H9 (cell line): ENCODE measurements around the gene TRPM8. TPM values are rescaled to one million over a fixed set of nuclear protein-coding genes. Genes with fewer than 3 reads are reported as not detected.
"Not testable (repeated sequence)": the region's sequence is repeated elsewhere in the genome, so short reads cannot be mapped to it uniquely, and the experiment has no call there.

Experiments used
- DNase-seq: peaks from one replicate; pipeline ENCODE4 v3.0.0-alpha.2; 2017
- H2AFZ ChIP-seq: one replicate; pipeline ENCODE4 v1.6.1; 2013; ENCODE audit warnings: mild to moderate bottlenecking, low read length, control low read depth, moderate library complexity
- H2AK5ac ChIP-seq: 2 replicates; pipeline ENCODE4 v1.6.1; 2013; ENCODE audit warnings: low read length, control low read depth, mixed read lengths; ENCODE audit not compliant: insufficient read length
- H2BK120ac ChIP-seq: one replicate; pipeline ENCODE4 v1.6.1; 2013; ENCODE audit warnings: low read depth, mild to moderate bottlenecking, low read length, control low read depth, inconsistent platforms; ENCODE audit not compliant: poor library complexity, severe bottlenecking
- H2BK12ac ChIP-seq: 2 replicates; pipeline ENCODE4 v1.6.1; 2013; ENCODE audit warnings: low read length, control low read depth, mixed read lengths, low read depth; ENCODE audit not compliant: insufficient read length
- H2BK15ac ChIP-seq: 2 replicates; pipeline ENCODE4 v1.6.1; 2013; ENCODE audit warnings: low read depth, low read length, control low read depth
- H2BK20ac ChIP-seq: one replicate; pipeline ENCODE4 v1.6.1; 2013; ENCODE audit warnings: low read depth, mild to moderate bottlenecking, low read length, control low read depth, inconsistent platforms; ENCODE audit not compliant: poor library complexity, severe bottlenecking
- H2BK5ac ChIP-seq: 2 replicates; pipeline ENCODE4 v1.6.1; 2013; ENCODE audit warnings: low read length, control low read depth, mixed read lengths; ENCODE audit not compliant: insufficient read length
- H3K14ac ChIP-seq: 2 replicates; pipeline ENCODE4 v1.6.1; 2013; ENCODE audit warnings: low read length, control low read depth; ENCODE audit not compliant: insufficient read depth
- H3K18ac ChIP-seq: 2 replicates; pipeline ENCODE4 v1.6.1; 2013; ENCODE audit warnings: low read depth, mild to moderate bottlenecking, mixed read lengths, low read length, control low read depth; ENCODE audit not compliant: insufficient read length
- H3K23ac ChIP-seq: 2 replicates; pipeline ENCODE4 v1.6.1; 2013; ENCODE audit warnings: low read length, control low read depth, mixed read lengths, low read depth; ENCODE audit not compliant: insufficient read length
- H3K23me2 ChIP-seq: 2 replicates; pipeline ENCODE4 v1.6.1; 2013; ENCODE audit warnings: low read depth, mild to moderate bottlenecking, mixed read lengths, low read length, control low read depth; ENCODE audit not compliant: insufficient read length, poor library complexity, severe bottlenecking
- H3K27ac ChIP-seq: 2 replicates; pipeline ENCODE4 v1.5.1; 2013; ENCODE audit warnings: low read length, control low read depth, mixed read lengths, low read depth; ENCODE audit not compliant: insufficient read length
- H3K27me3 ChIP-seq: 2 replicates; pipeline ENCODE4 v1.6.1; 2013; ENCODE audit warnings: low read length, control low read depth, inconsistent platforms; ENCODE audit not compliant: insufficient read depth
- H3K4ac ChIP-seq: 2 replicates; pipeline ENCODE4 v1.6.1; 2013; ENCODE audit warnings: low read depth, mild to moderate bottlenecking, control low read depth, inconsistent platforms, low read length, moderate library complexity
- H3K4me1 ChIP-seq: 2 replicates; pipeline ENCODE4 v1.6.1; 2013; ENCODE audit warnings: low read length, control low read depth, inconsistent platforms; ENCODE audit not compliant: insufficient read depth
- H3K4me2 ChIP-seq: 2 replicates; pipeline ENCODE4 v1.6.1; 2013; ENCODE audit warnings: low read length, control low read depth, mixed read lengths; ENCODE audit not compliant: insufficient read length, insufficient read depth
- H3K56ac ChIP-seq: 2 replicates; pipeline ENCODE4 v1.6.1; 2013; ENCODE audit warnings: low read depth, mild to moderate bottlenecking, mixed read lengths, low read length, control low read depth; ENCODE audit not compliant: insufficient read length
- H3K79me1 ChIP-seq: 2 replicates; pipeline ENCODE4 v1.6.1; 2013; ENCODE audit warnings: low read depth, mild to moderate bottlenecking, moderate library complexity, low read length, control low read depth, inconsistent platforms; ENCODE audit not compliant: insufficient read depth, poor library complexity, severe bottlenecking
- H3K79me2 ChIP-seq: 2 replicates; pipeline ENCODE4 v1.6.1; 2013; ENCODE audit warnings: low read length, control low read depth, inconsistent platforms; ENCODE audit not compliant: insufficient read depth
- H3K9ac ChIP-seq: 2 replicates; pipeline ENCODE4 v1.6.1; 2013; ENCODE audit warnings: low read length, control low read depth, mixed read lengths; ENCODE audit not compliant: insufficient read length; ENCODE audit errors: extremely low read depth
- H3K9me3 ChIP-seq: one replicate; pipeline ENCODE4 v1.6.1; 2013; ENCODE audit warnings: low read depth, low read length, inconsistent platforms; ENCODE audit not compliant: control insufficient read depth
- H3T11ph ChIP-seq: one replicate; pipeline ENCODE4 v1.6.1; 2013; ENCODE audit warnings: mild to moderate bottlenecking, low read length, control low read depth, inconsistent platforms
- H4K20me1 ChIP-seq: one replicate; pipeline ENCODE4 v1.6.1; 2013; ENCODE audit not compliant: control insufficient read depth, insufficient read length, insufficient read depth
- H4K5ac ChIP-seq: 2 replicates; pipeline ENCODE4 v1.6.1; 2013; ENCODE audit warnings: low read depth, mild to moderate bottlenecking, mixed read lengths, low read length, control low read depth; ENCODE audit not compliant: insufficient read length
- H4K8ac ChIP-seq: replicated peaks from 2 replicates; pipeline ENCODE4 v1.6.1; 2013; ENCODE audit warnings: low read length, control low read depth, mixed read lengths, low read depth; ENCODE audit not compliant: insufficient read length
- H4K91ac ChIP-seq: 2 replicates; pipeline ENCODE4 v1.6.1; 2013; ENCODE audit warnings: low read depth, mild to moderate bottlenecking, moderate library complexity, mixed read lengths, low read length, control low read depth; ENCODE audit not compliant: insufficient read length
- H3K27ac Mint-ChIP-seq, 3 experiments: 2 replicates in 2 of 3; 3 replicates in 1 of 3; pipeline ENCODE4 v1.8.0; 2020 to 2021; ENCODE audit warnings: mixed read lengths in 3 of 3, mild to moderate bottlenecking in 1 of 3, moderate library complexity in 1 of 3
- H3K27me3 Mint-ChIP-seq: 2 replicates; pipeline ENCODE4 v1.8.0; 2021; ENCODE audit warnings: low read depth, mild to moderate bottlenecking, moderate library complexity, mixed read lengths
- H3K36me3 Mint-ChIP-seq, 3 experiments: 2 replicates in 2 of 3; 3 replicates in 1 of 3; pipeline ENCODE4 v1.8.0; 2020 to 2021; ENCODE audit warnings: low read depth in 3 of 3, mixed read lengths in 3 of 3; ENCODE audit not compliant: insufficient read depth in 1 of 3
- H3K4me1 Mint-ChIP-seq, 2 experiments: 2 replicates each; pipeline ENCODE4 v1.8.0; 2020; ENCODE audit warnings: mixed read lengths in 2 of 2
- H3K4me3 Mint-ChIP-seq, 2 experiments: 2 replicates in 1 of 2; 3 replicates in 1 of 2; pipeline ENCODE4 v1.8.0; 2020 to 2021; ENCODE audit warnings: mild to moderate bottlenecking in 2 of 2, mixed read lengths in 2 of 2, moderate library complexity in 1 of 2
- H3K9me3 Mint-ChIP-seq, 2 experiments: 2 replicates in 1 of 2; 3 replicates in 1 of 2; pipeline ENCODE4 v1.8.0; 2020; ENCODE audit warnings: mild to moderate bottlenecking in 2 of 2, mixed read lengths in 2 of 2, moderate library complexity in 1 of 2
- WGBS: extraction: QIAGEN DNeasy Blood & Tissue Kit; methylation state at CpG from one replicate; pipeline ENCODE4 v1.1.7; 2013; ENCODE audit warnings: missing lambda C conversion rate, low lambda C conversion rate, mixed read lengths; ENCODE audit not compliant: insufficient read length; ENCODE audit errors: extremely low coverage; 5-methylcytosine and 5-hydroxymethylcytosine counted together
- total RNA-seq: library from RNA; stranded (reverse); gene quantifications from 2 replicates; pipeline ENCODE4 v1.2.1, GENCODE V29; 2021
- TF ChIP-seq, protein P1 (sequence below): fragments of 200-600 bp; sonication (generic); conservative IDR thresholded peaks from 3 replicates; pipeline ENCODE4 v1.8.0; 2021; ENCODE audit warnings: antibody characterized with exemption, mild to moderate bottlenecking

TRPM8 gene
- total RNA-seq, 1 experiment from 2014 or later = 0.28 TPM

DNA sequence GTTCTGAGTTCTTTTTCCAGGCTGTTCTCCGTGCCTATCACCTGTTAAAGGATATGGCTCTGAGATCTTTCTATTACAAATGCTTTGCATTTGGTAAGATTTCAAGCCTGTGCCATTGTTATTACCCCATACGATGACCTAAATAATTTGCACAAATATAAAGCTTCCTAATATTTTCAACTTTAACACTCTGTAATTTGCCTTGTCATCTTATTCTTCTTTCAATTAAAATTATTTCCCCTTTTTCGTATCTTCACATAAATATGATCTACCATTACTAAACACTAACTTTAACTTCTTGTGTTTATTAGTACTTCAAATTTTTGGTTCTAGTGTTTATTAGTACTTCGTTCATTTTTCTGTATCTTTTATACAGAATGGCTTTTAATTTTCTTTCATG is 45.7 kb upstream of the TRPM8 start:
- no peak overlapping the region for H2BK15ac ChIP-seq

DNA sequence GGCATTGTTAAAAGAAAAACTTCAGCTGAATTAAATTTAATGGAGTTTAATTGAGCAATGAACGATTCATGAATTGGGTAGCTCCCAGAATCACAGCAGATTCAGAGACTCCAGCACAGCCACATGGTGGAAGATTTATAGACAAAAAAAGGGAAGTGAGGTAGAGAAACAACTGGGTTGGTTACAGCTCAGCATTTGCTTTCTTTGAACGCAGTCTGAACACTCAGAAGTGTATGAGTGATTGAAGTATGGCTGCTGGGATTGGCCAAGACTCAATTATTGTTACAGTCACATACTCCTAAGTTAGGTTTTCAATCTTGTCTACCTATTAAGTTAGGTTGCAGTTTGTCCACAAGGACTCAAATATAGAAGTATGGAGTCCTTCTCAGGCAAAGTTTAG is 45.0 kb upstream of the TRPM8 start:
- H2AK5ac ChIP-seq, H3K79me2 ChIP-seq, H2BK20ac ChIP-seq, H3K27ac ChIP-seq, H3K4me1 Mint-ChIP-seq, H3K56ac ChIP-seq, H3K9me3 ChIP-seq, DNase-seq, H3K4me3 Mint-ChIP-seq, H2BK5ac ChIP-seq, H3T11ph ChIP-seq, H4K8ac ChIP-seq, H3K4me1 ChIP-seq, H3K79me1 ChIP-seq, H3K18ac ChIP-seq, H3K36me3 Mint-ChIP-seq, H3K23ac ChIP-seq, H3K27ac Mint-ChIP-seq, H4K5ac ChIP-seq, H3K23me2 ChIP-seq, H4K91ac ChIP-seq, H3K9ac ChIP-seq, H3K14ac ChIP-seq, H2BK15ac ChIP-seq, H3K27me3 ChIP-seq, H3K4me2 ChIP-seq, H2BK12ac ChIP-seq, H4K20me1 ChIP-seq, H2BK120ac ChIP-seq, H3K4ac ChIP-seq, H2AFZ ChIP-seq: not testable (repeated sequence)
- Mint-ChIP-seq H3K27me3 (peaks cover 65% of the 10 kb centered on the region), H3K9me3 (peaks cover 11 to 15% of the 10 kb centered on the region in 2 experiments)
- no CpG with 5 or more reads among the region's 2 CpGs for WGBS

More for the DNA sequence above, 45.7 kb upstream of the TRPM8 start:
- H3K36me3 Mint-ChIP-seq = peaks cover 10 to 12% (median 11%) of the 10 kb centered on the region in 3 experiments; a peak in 6 of 7 replicates
- H3K27me3 Mint-ChIP-seq = peaks cover 63% of the 10 kb centered on the region
- Histone ChIP-seq H3K14ac (no peak overlapping the region), H4K5ac (no peak overlapping the region), H3K4me1 (no peaks in the 10 kb centered on the region), H4K91ac (no peak overlapping the region), H3K18ac (no peak overlapping the region), H2AFZ (no peak overlapping the region), H3K23ac (no peak overlapping the region), H3K27me3 (no peaks in the 10 kb centered on the region), H3K27ac (no peak overlapping the region), H3K79me1 (no peaks in the 10 kb centered on the region), H2AK5ac (no peak overlapping the region), H4K8ac (no peak overlapping the region), H2BK5ac (no peak overlapping the region), H3K9ac (no peak overlapping the region), H2BK20ac (no peak overlapping the region), H4K20me1 (no peaks in the 10 kb centered on the region), H3K4ac (no peak overlapping the region), H3K56ac (no peak overlapping the region), H3K23me2 (no peaks in the 10 kb centered on the region), H3K79me2 (no peaks in the 10 kb centered on the region), H3T11ph (no peak overlapping the region), H3K4me2 (no peak overlapping the region), H2BK120ac (no peak overlapping the region), H3K9me3 (no peaks in the 10 kb centered on the region), H2BK12ac (no peak overlapping the region)
- no peak overlapping the region for H3K4me3 Mint-ChIP-seq
- WGBS = 97% methylated on average over 1 of the region's 4 CpGs
- H3K27ac Mint-ChIP-seq = no peak overlapping the region
- peaks cover 0 to 6% of the 10 kb centered on the region in 2 experiments; a peak in 1 of 4 replicates for H3K4me1 Mint-ChIP-seq
- TF ChIP-seq, protein P1, sequence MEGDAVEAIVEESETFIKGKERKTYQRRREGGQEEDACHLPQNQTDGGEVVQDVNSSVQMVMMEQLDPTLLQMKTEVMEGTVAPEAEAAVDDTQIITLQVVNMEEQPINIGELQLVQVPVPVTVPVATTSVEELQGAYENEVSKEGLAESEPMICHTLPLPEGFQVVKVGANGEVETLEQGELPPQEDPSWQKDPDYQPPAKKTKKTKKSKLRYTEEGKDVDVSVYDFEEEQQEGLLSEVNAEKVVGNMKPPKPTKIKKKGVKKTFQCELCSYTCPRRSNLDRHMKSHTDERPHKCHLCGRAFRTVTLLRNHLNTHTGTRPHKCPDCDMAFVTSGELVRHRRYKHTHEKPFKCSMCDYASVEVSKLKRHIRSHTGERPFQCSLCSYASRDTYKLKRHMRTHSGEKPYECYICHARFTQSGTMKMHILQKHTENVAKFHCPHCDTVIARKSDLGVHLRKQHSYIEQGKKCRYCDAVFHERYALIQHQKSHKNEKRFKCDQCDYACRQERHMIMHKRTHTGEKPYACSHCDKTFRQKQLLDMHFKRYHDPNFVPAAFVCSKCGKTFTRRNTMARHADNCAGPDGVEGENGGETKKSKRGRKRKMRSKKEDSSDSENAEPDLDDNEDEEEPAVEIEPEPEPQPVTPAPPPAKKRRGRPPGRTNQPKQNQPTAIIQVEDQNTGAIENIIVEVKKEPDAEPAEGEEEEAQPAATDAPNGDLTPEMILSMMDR = no peak
- DNase-seq = no peak
- peaks cover 11 to 19% of the 10 kb centered on the region in 2 experiments for H3K9me3 Mint-ChIP-seq
